NCI-H2029 (cell line): ENCODE results near the gene ZNF474.
A peak's percentile ranks its signal among the peaks of the same experiment; 100 is the strongest.

Experiments used
- DNase-seq: peaks from one replicate; lab custom pipeline; 2025; lab: John Stamatoyannopoulos, UW

ZNF474 gene

GRCh38 chr5:122181863-122182262 lies 52.5 kb downstream of the ZNF474 start:
- DNase-seq, result no peak

GRCh38 chr5:122182491-122182921 lies 53.2 kb downstream of the ZNF474 start:
- no peak for DNase-seq

GRCh38 chr5:122183098-122183787 lies 53.9 kb downstream of the ZNF474 start:
- DNase-seq, result no peak

- no peak for DNase-seq
These were observed 54.4 kb downstream of the ZNF474 start for GRCh38 chr5:122183788-122184170.

- DNase-seq, result no peak
These were observed 55.4 kb downstream of the ZNF474 start for GRCh38 chr5:122184676-122185255.

GRCh38 chr5:122187426-122187825 lies 58.1 kb downstream of the ZNF474 start:
- DNase-seq, result no peak

GRCh38 chr5:122190156-122190555 lies 60.8 kb downstream of the ZNF474 start:
- DNase-seq, result no peak

- DNase-seq, result peak; percentile 60
These were observed 63.5 kb downstream of the ZNF474 start for GRCh38 chr5:122192497-122193496.

GRCh38 chr5:122195802-122196394 lies 66.6 kb downstream of the ZNF474 start:
- DNase-seq, result peak; percentile 56

- DNase-seq, result no peak
These were observed 69.8 kb downstream of the ZNF474 start for GRCh38 chr5:122199146-122199545.

GRCh38 chr5:122200450-122200849 lies 71.1 kb downstream of the ZNF474 start:
- DNase-seq, result no peak

- DNase-seq, result no peak
These were observed 71.5 kb downstream of the ZNF474 start for GRCh38 chr5:122200865-122201264.

- no peak for DNase-seq
These were observed 72.0 kb downstream of the ZNF474 start for GRCh38 chr5:122201365-122201764.

- no peak for DNase-seq
These were observed 73.6 kb downstream of the ZNF474 start for GRCh38 chr5:122202952-122203351.
